Heart left ventricle (tissue), 13 donors: ENCODE measurements around the gene MAPK13.

ENCODE experiments used
- POLR2A ChIP-seq, 2 donors: fragments of 450-650 bp; IDR thresholded peaks; one replicate each; pipeline ENCODE4 v1.6.1; 2017; ENCODE audit warnings: antibody characterized with exemption in 2 of 2, mild to moderate bottlenecking in 2 of 2, moderate library complexity in 2 of 2
- TF ChIP-seq, protein P1 (sequence below), 12 donors: fragments of 200-600 bp; sonication (generic) in 4 of 12; IDR thresholded peaks; one replicate each; pipeline versions ENCODE4 v1.5.0 to v1.8.0; 2018 to 2022; ENCODE audit warnings: antibody characterized with exemption in 12 of 12, mild to moderate bottlenecking in 5 of 12
- donor health status: ischemic (EF 13 %, LVEDD 7.1; RV severe dilation, severe dysfunction).
- donor health status: DM: no; HTN: yes; CAD: no.
- donor health status: DM: no; HTN: no; CAD: no.
- donor health status: ischemic (EF 25% LVEDD 6.9; RV normal size, moderate dysfunction).
- donor health status: ischemic (EF 25% LVEDD 5.7; RV mildly dilated, moderate dysfunction).
- donor health status: ischemic (EF 35%, LVEDD 5.7; RV mildly dilated, moderate dysfunction).
- donor health status: nonischemic (EF 11% LVEDD 7.7; RV severe dilation, severe dysfunction).
- donor health status: DM: yes; HTN: yes; CAD: no.
- donor health status: PGD.
- donor health status: ischemic (EF 29% LVEDD 5.4; RV normal size, mild dysfunction).
- donor health status: nonischemic (EF 23%, LVEDD 6.1; RV moderate dilation, normal function).

DNA sequence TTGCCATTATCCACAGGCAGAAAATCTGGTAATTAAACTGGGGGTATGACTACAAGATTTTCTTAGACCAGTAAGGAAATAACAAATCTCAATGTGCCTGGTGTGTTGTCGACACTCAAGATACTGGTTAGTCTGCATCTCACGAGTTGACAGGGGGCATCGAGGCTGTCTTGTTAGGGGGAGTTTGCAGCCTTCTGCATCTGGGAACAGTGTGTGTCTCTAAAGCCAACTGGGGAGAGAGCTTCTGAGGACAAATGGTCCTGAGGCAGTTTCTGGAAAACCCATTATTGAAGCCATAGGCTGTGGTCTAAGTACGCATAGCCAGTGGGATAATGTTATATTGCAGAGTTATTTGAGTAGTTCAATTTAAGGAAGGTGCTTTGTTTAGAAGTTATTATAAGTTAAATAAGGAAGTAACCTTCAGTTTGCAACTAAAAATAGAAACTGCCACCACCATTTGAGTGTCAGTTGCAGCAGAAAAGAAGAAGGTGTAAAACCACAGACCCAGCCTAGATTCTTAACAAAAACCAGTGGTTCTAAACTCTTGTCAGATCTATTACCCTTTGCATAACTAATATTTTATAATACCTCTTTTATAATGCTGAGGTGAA lies 15.4 kb upstream of the MAPK13 start:
- TF ChIP-seq, protein P1, sequence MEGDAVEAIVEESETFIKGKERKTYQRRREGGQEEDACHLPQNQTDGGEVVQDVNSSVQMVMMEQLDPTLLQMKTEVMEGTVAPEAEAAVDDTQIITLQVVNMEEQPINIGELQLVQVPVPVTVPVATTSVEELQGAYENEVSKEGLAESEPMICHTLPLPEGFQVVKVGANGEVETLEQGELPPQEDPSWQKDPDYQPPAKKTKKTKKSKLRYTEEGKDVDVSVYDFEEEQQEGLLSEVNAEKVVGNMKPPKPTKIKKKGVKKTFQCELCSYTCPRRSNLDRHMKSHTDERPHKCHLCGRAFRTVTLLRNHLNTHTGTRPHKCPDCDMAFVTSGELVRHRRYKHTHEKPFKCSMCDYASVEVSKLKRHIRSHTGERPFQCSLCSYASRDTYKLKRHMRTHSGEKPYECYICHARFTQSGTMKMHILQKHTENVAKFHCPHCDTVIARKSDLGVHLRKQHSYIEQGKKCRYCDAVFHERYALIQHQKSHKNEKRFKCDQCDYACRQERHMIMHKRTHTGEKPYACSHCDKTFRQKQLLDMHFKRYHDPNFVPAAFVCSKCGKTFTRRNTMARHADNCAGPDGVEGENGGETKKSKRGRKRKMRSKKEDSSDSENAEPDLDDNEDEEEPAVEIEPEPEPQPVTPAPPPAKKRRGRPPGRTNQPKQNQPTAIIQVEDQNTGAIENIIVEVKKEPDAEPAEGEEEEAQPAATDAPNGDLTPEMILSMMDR (IDR thresholded peaks at IDR 0.05) = no peak
- TF ChIP-seq POLR2A (IDR thresholded peaks at IDR 0.05) = no peak
